ENCODE measurements around the gene ZNF366.

DNA sequence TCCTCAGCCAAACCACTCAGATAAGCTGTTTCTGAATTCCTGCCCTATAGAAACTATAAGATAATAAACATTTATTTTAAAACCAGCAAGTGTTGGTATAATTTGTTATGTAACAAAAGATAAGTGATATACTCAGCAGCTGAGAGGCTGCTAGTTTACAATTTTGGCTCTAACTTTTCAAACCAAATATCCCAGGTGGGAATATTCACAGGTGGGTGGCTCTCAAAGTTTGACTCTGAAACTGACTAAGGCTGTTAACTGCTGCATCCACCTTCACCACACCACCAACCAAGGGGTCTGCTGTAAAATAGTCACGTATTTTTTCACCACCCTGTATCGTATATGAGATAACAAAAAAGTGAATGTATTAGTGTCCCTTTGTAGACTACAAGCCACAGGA is 9.7 kb upstream of the ZNF366 start:
- TF ChIP-seq EZH2phosphoT487 (IDR thresholded peaks at IDR 0.05; ENCODE audit: insufficient read depth, low read depth) = no peak
- TF ChIP-seq EZH2 (IDR thresholded peaks at IDR 0.05; ENCODE audit: insufficient read depth, poor library complexity, severe bottlenecking) = no peak
